Esophagus muscularis mucosa (tissue), 4 donors: Measurements from ENCODE around the gene ATP2B2. TPM values are rescaled to one million over a fixed set of nuclear protein-coding genes. Genes with fewer than 3 reads are reported as not detected.
"Not testable (repeated sequence)": the region's sequence is repeated elsewhere in the genome, so short reads cannot be mapped to it uniquely, and the experiment has no call there.

ENCODE experiments used
- DNase-seq: peaks from one replicate; pipeline ENCODE4 v3.0.0-alpha.2; 2017; ENCODE audit errors: extremely low spot score
- H3K27ac ChIP-seq, 4 donors: fragments of 200-600 bp; sonication (generic); replicated peaks in 1 of 4; 1 replicate in 3 of 4; 2 replicates in 1 of 4; pipeline ENCODE4 v1.5.1; 2016 to 2019; ENCODE audit warnings: mild to moderate bottlenecking in 1 of 4
- H3K27me3 ChIP-seq, 4 donors: fragments of 200-600 bp; sonication (generic); one replicate each; pipeline versions ENCODE4 v1.5.1 to v1.6.0; 2016 to 2019
- H3K36me3 ChIP-seq, 4 donors: fragments of 200-600 bp; sonication (generic); one replicate each; pipeline ENCODE4 v1.5.1; 2016 to 2019
- H3K4me1 ChIP-seq, 4 donors: fragments of 200-600 bp; sonication (generic); one replicate each; pipeline ENCODE4 v1.5.1; 2016 to 2019
- H3K4me3 ChIP-seq, 4 donors: fragments of 200-600 bp; sonication (generic); 1 replicate in 2 of 4; 2 replicates in 2 of 4; pipeline ENCODE4 v1.5.1; 2016 to 2019; ENCODE audit warnings: mild to moderate bottlenecking in 4 of 4, moderate library complexity in 1 of 4
- H3K9me3 ChIP-seq, 4 donors: fragments of 200-600 bp; sonication (generic); 1 replicate in 3 of 4; 2 replicates in 1 of 4; pipeline ENCODE4 v1.5.1; 2016 to 2019
- EP300 ChIP-seq: sonication (generic); formaldehyde crosslinking; IDR thresholded peaks from one replicate; pipeline ENCODE4 v1.6.1; 2017; ENCODE audit warnings: antibody characterized with exemption
- POLR2A ChIP-seq: fragments of 450-650 bp; IDR thresholded peaks from one replicate; pipeline ENCODE4 v1.6.1; 2017; ENCODE audit warnings: antibody characterized with exemption, moderate library complexity, mild to moderate bottlenecking, low read depth
- POLR2AphosphoS5 ChIP-seq, 2 donors: sonication (generic); formaldehyde crosslinking; IDR thresholded peaks; one replicate each; pipeline ENCODE4 v1.6.1; 2017; ENCODE audit warnings: antibody characterized with exemption in 2 of 2
- WGBS: methylation state at CpG from one replicate; pipeline ENCODE4 v1.1.5; 2018; 5-methylcytosine and 5-hydroxymethylcytosine counted together
- intact Hi-C: fragments of 100-400 bp; cut with DNase I; formaldehyde crosslinking; loops from one replicate; pipeline ENCODE4 v1.15.1; 2023
- total RNA-seq, 4 donors: library from RNA; depleted of rRNA; stranded (reverse); fragments of >200 nt; gene quantifications; one replicate each; pipeline versions ENCODE4 v1.1.0 to v1.2.1, GENCODE V29; 2016
- TF ChIP-seq, protein P1 (sequence below), 3 experiments: fragments of 200-600 bp in 2 of 3; fragments of 450-650 bp in 1 of 3; sonication (generic) in 2 of 3; IDR thresholded peaks; one replicate each; pipeline ENCODE4 v1.5.1; 2017 to 2019; ENCODE audit warnings: antibody characterized with exemption in 3 of 3, mild to moderate bottlenecking in 2 of 3, moderate library complexity in 1 of 3

Gene ATP2B2
- total RNA-seq, 4 donors from 2014 or later: under 0.01 to 0.75 (median 0.39) TPM

DNA sequence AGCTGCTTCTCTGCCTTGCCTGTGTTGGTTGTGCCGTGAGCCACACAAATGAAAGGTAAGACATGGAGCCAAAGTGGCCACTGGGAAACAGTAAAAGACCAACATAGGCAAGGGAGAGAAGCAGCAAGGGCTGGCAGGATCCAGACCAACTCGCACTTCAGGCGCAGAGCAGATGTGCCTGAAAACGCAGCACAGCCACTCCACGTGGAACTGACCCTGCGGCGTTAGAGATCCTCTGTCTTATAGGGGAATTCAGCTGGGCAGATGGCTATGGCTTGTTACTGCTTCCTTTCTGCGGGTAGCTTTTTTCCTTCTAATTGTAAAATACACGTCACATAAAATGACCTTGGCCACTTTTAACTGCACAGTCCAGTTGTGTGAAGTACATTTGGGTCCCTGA, 202.3 kb downstream of the ATP2B2 start:
- Histone ChIP-seq H3K36me3 (peaks cover 67 to 97% (median 93%) of the 10 kb centered on the region in 4 donors), H3K4me1 (no peaks in the 10 kb centered on the region), H3K27ac (no peak overlapping the region), H3K27me3 (no peaks in the 10 kb centered on the region), H3K4me3 (no peak overlapping the region), H3K9me3 (no peaks in the 10 kb centered on the region)
- no peak for DNase-seq
- TF ChIP-seq POLR2AphosphoS5 (IDR thresholded peaks at IDR 0.05): no peak
- TF ChIP-seq, protein P1, sequence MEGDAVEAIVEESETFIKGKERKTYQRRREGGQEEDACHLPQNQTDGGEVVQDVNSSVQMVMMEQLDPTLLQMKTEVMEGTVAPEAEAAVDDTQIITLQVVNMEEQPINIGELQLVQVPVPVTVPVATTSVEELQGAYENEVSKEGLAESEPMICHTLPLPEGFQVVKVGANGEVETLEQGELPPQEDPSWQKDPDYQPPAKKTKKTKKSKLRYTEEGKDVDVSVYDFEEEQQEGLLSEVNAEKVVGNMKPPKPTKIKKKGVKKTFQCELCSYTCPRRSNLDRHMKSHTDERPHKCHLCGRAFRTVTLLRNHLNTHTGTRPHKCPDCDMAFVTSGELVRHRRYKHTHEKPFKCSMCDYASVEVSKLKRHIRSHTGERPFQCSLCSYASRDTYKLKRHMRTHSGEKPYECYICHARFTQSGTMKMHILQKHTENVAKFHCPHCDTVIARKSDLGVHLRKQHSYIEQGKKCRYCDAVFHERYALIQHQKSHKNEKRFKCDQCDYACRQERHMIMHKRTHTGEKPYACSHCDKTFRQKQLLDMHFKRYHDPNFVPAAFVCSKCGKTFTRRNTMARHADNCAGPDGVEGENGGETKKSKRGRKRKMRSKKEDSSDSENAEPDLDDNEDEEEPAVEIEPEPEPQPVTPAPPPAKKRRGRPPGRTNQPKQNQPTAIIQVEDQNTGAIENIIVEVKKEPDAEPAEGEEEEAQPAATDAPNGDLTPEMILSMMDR (IDR thresholded peaks at IDR 0.05): no peak
- no peak for TF ChIP-seq EP300
- TF ChIP-seq POLR2A: no peak
- intact Hi-C loops: no loop called here
- 92% methylated on average over 9 of the region's 9 CpGs for WGBS

DNA sequence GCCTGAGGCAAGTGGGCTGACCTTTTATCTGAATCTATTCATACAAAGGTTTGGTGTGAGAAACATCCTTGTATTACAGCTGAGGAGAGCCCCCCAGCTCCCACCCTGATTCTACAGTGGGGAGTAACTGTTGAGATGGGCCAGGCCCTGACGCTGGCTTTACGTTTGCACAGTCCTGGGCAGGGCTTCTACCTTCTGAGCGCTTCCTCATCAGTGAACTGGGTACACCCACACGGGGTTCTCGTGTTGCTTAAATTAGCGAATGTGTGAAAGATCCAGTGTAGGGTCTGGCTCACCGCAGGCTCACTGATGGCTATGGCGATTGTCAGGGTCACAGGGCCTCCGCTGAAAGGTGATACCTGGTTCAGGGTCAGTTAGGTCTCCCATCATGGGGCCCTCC, 205.3 kb downstream of the ATP2B2 start:
- peaks cover 52 to 83% (median 81%) of the 10 kb centered on the region in 4 donors for H3K36me3 ChIP-seq
- no peak for DNase-seq
- H3K27me3 ChIP-seq: no peaks in the 10 kb centered on the region
- intact Hi-C loops: no loop called here
- H3K27ac ChIP-seq: no peak overlapping the region
- TF ChIP-seq EP300: no peak
- TF ChIP-seq POLR2AphosphoS5 (IDR thresholded peaks at IDR 0.05): no peak
- no peak for TF ChIP-seq POLR2A
- TF ChIP-seq, protein P1 (IDR thresholded peaks at IDR 0.05): no peak
- no peaks in the 10 kb centered on the region for H3K9me3 ChIP-seq
- WGBS: 91% methylated on average over 9 of the region's 9 CpGs
- no peak overlapping the region for H3K4me3 ChIP-seq
- no peaks in the 10 kb centered on the region for H3K4me1 ChIP-seq

DNA sequence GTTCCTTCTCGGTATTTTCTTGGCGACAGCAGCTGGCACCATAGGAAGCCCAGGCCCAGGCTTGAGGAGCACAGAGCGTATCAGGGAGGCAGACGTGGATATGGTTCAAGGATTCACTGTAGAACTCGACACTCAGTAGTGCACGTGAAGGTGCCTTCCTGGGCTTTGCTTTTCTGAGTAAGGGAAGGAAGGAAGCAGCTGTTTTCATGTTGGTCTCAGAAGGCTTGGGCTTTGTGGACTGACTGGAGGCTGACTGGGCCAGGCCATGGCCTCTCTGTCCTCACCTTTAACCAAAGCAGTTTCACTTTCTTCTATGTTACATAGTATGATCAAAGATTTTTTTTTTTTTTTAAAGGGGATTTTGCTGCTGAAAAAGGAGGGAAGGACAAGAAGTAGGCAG, 205.7 kb downstream of the ATP2B2 start:
- no peaks in the 10 kb centered on the region for H3K9me3 ChIP-seq
- H3K27me3 ChIP-seq: no peaks in the 10 kb centered on the region
- H3K36me3 ChIP-seq: peaks cover 48 to 81% (median 77%) of the 10 kb centered on the region in 4 donors
- H3K4me3 ChIP-seq: no peak overlapping the region
- DNase-seq: no peak
- H3K27ac ChIP-seq: no peak overlapping the region
- intact Hi-C loops: no loop called here
- TF ChIP-seq EP300 (no peak), POLR2A (no peak), POLR2AphosphoS5 (IDR thresholded peaks at IDR 0.05) (no peak)
- TF ChIP-seq, protein P1 (IDR thresholded peaks at IDR 0.05): no peak
- WGBS: 88% methylated on average over 6 of the region's 6 CpGs
- H3K4me1 ChIP-seq: no peaks in the 10 kb centered on the region

DNA sequence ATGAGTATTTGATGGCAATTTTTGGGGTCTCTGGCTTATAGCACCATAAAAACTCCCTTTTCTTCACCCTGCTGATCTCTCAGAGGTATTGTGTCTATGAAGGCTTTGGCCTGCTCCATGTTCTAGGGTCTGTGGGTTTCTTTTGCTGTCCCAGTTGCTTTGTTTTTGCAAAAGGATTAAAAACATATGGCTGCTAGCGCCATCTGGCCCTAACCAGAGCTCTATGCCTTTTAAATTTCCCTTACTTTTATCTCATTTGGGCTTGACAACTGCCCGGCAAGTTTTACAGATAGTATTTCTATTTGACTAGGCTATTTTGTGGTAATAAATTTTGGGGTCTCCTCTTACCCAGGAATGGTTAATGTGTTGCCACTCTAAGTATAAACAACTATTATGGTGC, 206.2 kb downstream of the ATP2B2 start:
- H3K27me3 ChIP-seq: no peaks in the 10 kb centered on the region

DNA sequence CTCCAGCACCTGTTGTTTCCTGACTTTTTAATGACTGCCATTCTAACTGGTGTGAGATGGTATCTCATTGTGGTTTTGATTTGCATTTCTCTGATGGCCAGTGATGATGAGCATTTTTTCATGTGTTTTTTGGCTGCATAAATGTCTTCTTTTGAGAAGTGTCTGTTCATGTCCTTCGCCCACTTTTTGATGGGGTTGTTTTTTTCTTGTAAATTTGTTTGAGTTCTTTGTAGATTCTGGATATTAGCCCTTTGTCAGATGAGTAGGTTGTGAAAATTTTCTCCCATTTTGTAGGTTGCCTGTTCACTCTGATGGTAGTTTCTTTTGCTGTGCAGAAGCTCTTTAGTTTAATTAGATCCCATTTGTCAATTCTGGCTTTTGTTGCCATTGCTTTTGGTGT, 207.3 kb downstream of the ATP2B2 start:
- H3K4me1 ChIP-seq, DNase-seq, H3K9me3 ChIP-seq, H3K27me3 ChIP-seq, H3K4me3 ChIP-seq, intact Hi-C loops, H3K27ac ChIP-seq: not testable (repeated sequence)
- peaks cover 31 to 72% (median 67%) of the 10 kb centered on the region in 4 donors for H3K36me3 ChIP-seq
- no CpG with 5 or more reads among the region's 1 CpG for WGBS

More for the DNA sequence above, 206.2 kb downstream of the ATP2B2 start:
- H3K36me3 ChIP-seq: peaks cover 42 to 78% (median 76%) of the 10 kb centered on the region in 4 donors
- 86% methylated on average over 2 of the region's 2 CpGs for WGBS
- no peaks in the 10 kb centered on the region for H3K4me1 ChIP-seq
- H3K9me3 ChIP-seq: no peaks in the 10 kb centered on the region
- no peak overlapping the region for H3K27ac ChIP-seq
- DNase-seq: no peak
- TF ChIP-seq POLR2A: no peak
- no peak overlapping the region for H3K4me3 ChIP-seq
- intact Hi-C loops: no loop called here

DNA sequence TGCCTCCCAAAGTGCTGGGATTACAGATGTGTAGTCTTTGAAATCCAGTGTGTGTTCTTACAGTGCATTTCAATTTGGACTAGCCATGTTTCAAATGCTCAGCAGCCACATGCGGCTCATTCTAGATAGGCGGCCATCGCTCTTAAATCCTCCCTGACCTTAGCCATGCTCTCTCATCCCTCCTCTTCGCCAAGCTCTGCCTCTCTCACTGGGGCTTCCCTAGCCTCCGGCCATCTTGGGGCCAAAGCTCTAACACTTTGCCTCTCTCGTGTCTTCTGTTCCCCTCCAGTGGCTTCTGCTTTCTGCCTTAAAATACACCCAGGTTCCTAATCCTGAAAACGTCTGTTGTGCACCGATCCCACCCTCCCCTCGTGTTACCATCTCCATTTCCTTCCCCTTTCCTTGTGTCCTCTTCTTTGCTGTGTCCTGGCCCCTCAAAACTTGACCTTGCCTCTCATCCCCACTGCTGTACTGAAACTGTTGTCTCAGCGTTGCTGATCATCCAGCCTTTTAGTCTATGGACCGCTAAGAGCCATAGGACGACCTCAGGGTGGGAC, 211.3 kb downstream of the ATP2B2 start:
- H3K36me3 ChIP-seq: peaks cover 5 to 70% (median 53%) of the 10 kb centered on the region in 4 donors
- no peaks in the 10 kb centered on the region for H3K9me3 ChIP-seq
- DNase-seq: no peak
- no peak overlapping the region for H3K27ac ChIP-seq
- TF ChIP-seq POLR2AphosphoS5 (IDR thresholded peaks at IDR 0.05): no peak
- TF ChIP-seq POLR2A: no peak
- TF ChIP-seq, protein P1 (IDR thresholded peaks at IDR 0.05): no peak
- no peak for TF ChIP-seq EP300
- no peaks in the 10 kb centered on the region for H3K27me3 ChIP-seq
- 82% methylated on average over 12 of the region's 12 CpGs for WGBS
- H3K4me3 ChIP-seq: no peak overlapping the region
- intact Hi-C loops: no loop called here
- peaks cover 0 to 6% (median 0%) of the 10 kb centered on the region in 4 donors for H3K4me1 ChIP-seq
